Esophagus squamous epithelium (tissue), 4 donors: Measurements from ENCODE around the gene ZNF892.

Experiments
- POLR2A ChIP-seq, 4 donors: fragments of 450-650 bp; IDR thresholded peaks; one replicate each; pipeline ENCODE4 v1.6.1; 2017; ENCODE audit warnings: antibody characterized with exemption in 4 of 4, mild to moderate bottlenecking in 4 of 4, moderate library complexity in 3 of 4
- TF ChIP-seq, protein P1 (sequence below), 6 experiments: fragments of 450-650 bp in 4 of 6; fragments of 200-600 bp in 2 of 6; sonication (generic) in 2 of 6; IDR thresholded peaks; one replicate each; pipeline ENCODE4 v1.5.1; 2016 to 2019; ENCODE audit warnings: antibody characterized with exemption in 6 of 6, mild to moderate bottlenecking in 4 of 6, moderate library complexity in 4 of 6

DNA sequence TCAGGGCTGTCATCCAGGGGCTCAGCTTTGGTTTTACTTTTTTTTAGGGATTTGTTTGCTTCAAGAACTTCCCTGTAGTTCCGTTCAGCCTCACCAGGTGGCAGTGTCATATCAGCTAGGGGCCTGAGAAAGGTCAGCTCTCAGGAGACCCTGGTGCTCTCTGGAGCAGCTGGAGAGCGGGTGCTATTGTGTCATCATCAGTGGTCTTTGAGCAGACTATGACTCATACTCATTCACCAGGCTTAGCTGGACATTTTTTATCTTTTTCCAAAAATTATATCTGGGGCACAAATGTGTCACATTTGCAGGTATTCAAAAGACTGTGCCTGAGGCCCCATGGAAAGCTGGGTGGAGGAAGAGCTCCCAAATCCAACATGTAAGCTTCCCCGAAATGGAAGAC lies 24.4 kb downstream of the ZNF892 start:
- no peak for TF ChIP-seq POLR2A (IDR thresholded peaks at IDR 0.05)
- TF ChIP-seq, protein P1, sequence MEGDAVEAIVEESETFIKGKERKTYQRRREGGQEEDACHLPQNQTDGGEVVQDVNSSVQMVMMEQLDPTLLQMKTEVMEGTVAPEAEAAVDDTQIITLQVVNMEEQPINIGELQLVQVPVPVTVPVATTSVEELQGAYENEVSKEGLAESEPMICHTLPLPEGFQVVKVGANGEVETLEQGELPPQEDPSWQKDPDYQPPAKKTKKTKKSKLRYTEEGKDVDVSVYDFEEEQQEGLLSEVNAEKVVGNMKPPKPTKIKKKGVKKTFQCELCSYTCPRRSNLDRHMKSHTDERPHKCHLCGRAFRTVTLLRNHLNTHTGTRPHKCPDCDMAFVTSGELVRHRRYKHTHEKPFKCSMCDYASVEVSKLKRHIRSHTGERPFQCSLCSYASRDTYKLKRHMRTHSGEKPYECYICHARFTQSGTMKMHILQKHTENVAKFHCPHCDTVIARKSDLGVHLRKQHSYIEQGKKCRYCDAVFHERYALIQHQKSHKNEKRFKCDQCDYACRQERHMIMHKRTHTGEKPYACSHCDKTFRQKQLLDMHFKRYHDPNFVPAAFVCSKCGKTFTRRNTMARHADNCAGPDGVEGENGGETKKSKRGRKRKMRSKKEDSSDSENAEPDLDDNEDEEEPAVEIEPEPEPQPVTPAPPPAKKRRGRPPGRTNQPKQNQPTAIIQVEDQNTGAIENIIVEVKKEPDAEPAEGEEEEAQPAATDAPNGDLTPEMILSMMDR (IDR thresholded peaks at IDR 0.05): peak in 5 of 6 experiments; percentile 70 to 90 (median 77)
